IPS-NIHi7 (cell line): ENCODE data around the gene MAPT.

Experiments used
- DNase-seq: peaks from one replicate; pipeline ENCODE4 v3.0.0; 2012; ENCODE audit warnings: mixed read lengths; ENCODE audit errors: extremely low spot score

The MAPT gene

GRCh38 chr17:46028981-46029565 is 134.7 kb downstream of the MAPT start:
- DNase-seq = no peak

- DNase-seq = no peak
Measured at GRCh38 chr17:46029627-46030026, 135.3 kb downstream of the MAPT start.

GRCh38 chr17:46030752-46031151 is 136.4 kb downstream of the MAPT start:
- no peak for DNase-seq

GRCh38 chr17:46031440-46031839 is 137.1 kb downstream of the MAPT start:
- no peak for DNase-seq

- DNase-seq = no peak
Measured at GRCh38 chr17:46031920-46032319, 137.6 kb downstream of the MAPT start.

- DNase-seq = no peak
Measured at GRCh38 chr17:46032909-46033308, 138.6 kb downstream of the MAPT start.

- DNase-seq = no peak
Measured at GRCh38 chr17:46033392-46033791, 139.0 kb downstream of the MAPT start.

- DNase-seq = no peak
Measured at GRCh38 chr17:46035112-46035818, 140.9 kb downstream of the MAPT start.

- no peak for DNase-seq
Measured at GRCh38 chr17:46036491-46036890, 142.1 kb downstream of the MAPT start.

GRCh38 chr17:46037722-46038255 is 143.4 kb downstream of the MAPT start:
- no peak for DNase-seq

- DNase-seq = no peak
Measured at GRCh38 chr17:46038414-46038813, 144.1 kb downstream of the MAPT start.

GRCh38 chr17:46038937-46039336 is 144.6 kb downstream of the MAPT start:
- no peak for DNase-seq

GRCh38 chr17:46039592-46040186 is 145.3 kb downstream of the MAPT start:
- DNase-seq = no peak

- DNase-seq = no peak
Measured at GRCh38 chr17:46042246-46042645, 147.9 kb downstream of the MAPT start.

GRCh38 chr17:46042925-46043324 is 148.6 kb downstream of the MAPT start:
- DNase-seq = no peak

GRCh38 chr17:46043606-46044005 is 149.3 kb downstream of the MAPT start:
- no peak for DNase-seq

GRCh38 chr17:46044286-46044928 is 150.1 kb downstream of the MAPT start:
- peak; percentile 82 for DNase-seq

GRCh38 chr17:46044989-46045388 is 150.6 kb downstream of the MAPT start:
- DNase-seq = no peak

- no peak for DNase-seq
Measured at GRCh38 chr17:46045639-46046038, 151.3 kb downstream of the MAPT start.

GRCh38 chr17:46046957-46047356 is 152.6 kb downstream of the MAPT start:
- DNase-seq = no peak

GRCh38 chr17:46047398-46047797 is 153.0 kb downstream of the MAPT start:
- DNase-seq = no peak

- no peak for DNase-seq
Measured at GRCh38 chr17:46047856-46048255, 153.5 kb downstream of the MAPT start.

- DNase-seq = no peak
Measured at GRCh38 chr17:46049656-46050055, 155.3 kb downstream of the MAPT start.
